ENCODE measurements around the gene GAK.

- TF ChIP-seq POLR2AphosphoS5 (IDR thresholded peaks at IDR 0.05; ENCODE audit: low read depth, low read length) (no peak), CTCF (IDR thresholded peaks at IDR 0.05) (no peak)
Observed at GRCh38 chr4:896630-897029, 35.5 kb downstream of the GAK start.

All from Panc1 (cell line).